NCI-H748 (cell line): ENCODE results near the gene NLRP1.

Experiments
- DNase-seq: peaks from one replicate; lab custom pipeline; 2025; ENCODE audit not compliant: unreplicated experiment; lab: John Stamatoyannopoulos, UW

The NLRP1 gene

DNA sequence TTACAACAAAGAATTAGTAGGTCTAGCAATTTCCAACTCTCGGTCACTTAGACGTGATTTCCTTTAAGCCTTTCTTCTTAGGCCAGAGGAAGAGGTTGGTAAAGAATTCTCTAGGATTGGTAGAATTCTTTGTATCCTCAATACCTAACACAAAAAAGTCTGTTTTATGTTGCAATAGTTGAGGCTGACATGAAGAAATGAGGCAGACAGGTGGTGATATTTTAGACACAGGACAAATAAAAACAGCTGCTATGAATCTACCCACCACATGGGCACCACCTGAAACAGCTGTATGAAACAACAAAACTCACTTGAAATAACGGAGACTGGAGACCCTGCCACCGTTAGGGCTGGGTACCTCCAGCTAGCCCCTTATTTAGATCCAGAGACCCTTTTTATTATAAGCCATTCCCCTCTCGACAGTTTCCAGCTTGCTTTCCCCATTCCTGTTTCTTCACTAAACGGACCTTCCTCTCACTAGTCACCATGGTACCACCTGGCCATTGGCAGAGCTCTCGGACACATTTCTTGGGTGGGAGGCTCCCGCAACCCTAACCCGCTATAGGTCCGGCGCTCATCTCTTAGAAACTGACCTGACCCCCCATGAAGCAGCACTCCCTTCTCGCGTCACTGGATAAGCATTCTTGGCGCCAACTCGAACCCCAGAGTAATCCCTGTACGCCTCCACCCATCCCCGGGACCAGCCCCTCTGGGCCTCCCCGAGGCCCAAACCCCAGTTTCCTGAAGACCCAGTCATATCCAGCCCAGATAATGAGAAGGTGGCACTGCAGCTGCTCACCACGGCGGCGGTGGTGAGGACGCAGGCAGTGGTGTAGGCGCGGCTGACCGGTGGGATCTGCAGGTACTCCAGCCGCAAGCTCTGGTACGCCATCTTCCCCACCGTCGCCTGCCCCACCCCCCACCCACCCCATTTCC lies 98.8 kb downstream of the NLRP1 start, which contains the start of gene DERL2:
Gene DERL2, minus strand, starts transcription at position 909 of the 936 bp plus-strand sequence. Its CDS starts 17 bp downstream, at position 892.
- DNase-seq, result peak; percentile 80

DNA sequence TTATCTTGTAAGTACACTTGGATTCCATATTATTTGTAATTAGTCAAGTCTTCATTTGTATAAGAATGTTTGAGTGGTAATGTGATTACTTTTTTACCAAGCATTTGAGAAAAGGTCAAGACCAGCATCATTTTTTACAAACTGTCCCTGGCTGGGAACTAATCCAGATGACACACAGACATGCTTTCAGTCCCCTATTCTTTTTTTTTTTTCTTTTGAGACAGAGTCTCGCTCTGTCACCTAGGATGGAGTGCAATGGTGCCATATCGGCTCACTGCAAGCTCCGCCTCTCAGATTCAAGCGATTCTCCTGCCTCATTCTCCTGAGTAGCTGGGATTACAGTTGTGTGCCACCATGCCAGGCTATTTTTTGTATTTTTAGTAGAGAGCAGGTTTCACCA lies 102.9 kb downstream of the NLRP1 start:
- DNase-seq, result no peak

DNA sequence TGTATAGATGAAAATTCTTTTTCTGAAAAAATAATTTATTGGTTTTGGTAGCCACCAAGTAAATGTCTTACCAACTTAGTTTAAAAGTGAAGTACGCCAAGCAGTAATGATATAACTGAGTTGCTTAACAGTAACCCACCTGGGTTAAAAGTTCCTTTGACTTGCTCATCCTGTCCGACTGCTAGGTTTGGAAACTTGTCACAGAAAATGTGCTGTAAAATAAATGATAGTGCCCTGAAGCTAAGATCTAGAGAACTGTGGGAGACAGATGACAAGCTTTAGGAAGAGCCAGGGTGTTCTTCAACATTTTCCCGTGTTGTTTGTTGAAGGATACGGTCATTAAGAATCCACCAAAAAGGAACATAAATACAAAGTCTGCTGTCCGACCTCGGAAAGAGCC lies 103.3 kb downstream of the NLRP1 start:
- DNase-seq, result no peak

DNA sequence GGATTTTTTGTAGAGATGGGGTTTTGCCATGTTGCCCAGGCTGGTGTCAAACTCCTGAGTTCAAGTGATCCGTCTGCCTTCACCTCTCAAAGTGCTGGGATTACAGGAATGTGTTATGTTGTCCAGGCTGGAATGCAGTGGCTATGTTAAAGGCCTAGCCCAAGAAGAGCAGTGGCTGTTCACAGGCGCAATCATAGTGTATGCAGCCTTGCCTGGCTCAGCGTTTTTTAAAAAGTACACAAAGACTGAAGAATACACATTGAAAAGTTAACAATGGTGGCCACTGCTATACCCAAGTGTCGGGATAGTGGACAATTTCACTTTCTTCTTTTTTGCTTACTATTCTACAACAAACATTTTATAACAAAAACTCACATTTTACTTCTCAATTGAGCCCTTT lies 105.3 kb downstream of the NLRP1 start:
- DNase-seq, result no peak

DNA sequence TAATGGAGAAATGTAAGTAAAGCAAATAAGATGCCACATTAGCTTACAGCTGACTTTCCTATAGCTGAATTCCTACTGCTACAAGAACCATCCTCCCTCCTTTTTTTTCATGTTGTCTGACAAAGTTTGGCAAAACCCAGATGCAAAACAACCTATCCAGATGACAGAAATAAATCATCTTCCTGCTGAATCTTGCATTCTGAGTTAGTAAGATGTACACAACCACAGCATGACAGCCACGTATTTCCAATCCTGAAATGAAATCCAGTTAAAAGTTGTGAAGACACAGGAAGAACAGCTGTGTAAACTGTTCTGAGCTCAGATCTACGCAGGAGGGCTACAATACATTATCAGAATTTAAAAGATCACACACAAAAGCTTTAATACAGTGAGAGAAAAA lies 110.4 kb downstream of the NLRP1 start:
- DNase-seq, result no peak

DNA sequence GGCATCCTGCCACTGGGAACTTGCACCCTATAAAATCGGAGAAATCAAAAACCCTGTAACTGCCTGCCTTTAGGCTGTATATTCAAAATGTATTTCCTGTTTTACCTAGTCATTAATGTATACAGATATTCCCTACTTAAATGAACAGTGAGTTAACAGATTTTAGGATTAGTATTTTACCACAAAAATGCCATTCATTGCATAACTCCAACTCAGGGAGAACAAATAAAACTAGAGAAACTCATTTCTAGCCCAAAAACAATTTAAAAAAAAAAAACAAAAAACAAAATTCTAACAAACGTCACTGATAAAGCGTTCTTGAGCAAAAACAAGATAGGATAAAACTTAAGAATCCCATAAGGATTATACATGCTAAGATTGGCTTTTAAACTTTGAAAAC lies 111.8 kb downstream of the NLRP1 start:
- DNase-seq, result no peak

DNA sequence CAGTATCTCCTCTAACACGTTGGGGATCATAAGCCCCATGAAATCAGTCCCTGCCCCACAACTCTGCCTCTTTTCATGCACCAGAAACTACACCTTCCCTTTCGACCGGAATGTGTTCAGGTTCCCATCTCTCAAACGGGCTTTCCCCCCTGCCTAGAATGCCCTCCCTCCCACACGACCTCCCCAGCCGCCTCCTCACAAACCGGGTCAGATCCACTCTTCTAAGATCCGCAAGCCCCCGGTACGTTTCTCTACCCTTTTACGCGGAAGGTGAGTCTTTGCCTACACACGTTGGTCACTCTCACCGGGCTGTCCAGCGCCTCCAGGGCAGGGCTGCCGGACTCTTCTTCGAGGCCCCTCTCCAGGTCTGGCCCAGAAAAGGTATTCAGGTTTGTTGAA lies 116.2 kb downstream of the NLRP1 start:
- DNase-seq, result peak; percentile 55

DNA sequence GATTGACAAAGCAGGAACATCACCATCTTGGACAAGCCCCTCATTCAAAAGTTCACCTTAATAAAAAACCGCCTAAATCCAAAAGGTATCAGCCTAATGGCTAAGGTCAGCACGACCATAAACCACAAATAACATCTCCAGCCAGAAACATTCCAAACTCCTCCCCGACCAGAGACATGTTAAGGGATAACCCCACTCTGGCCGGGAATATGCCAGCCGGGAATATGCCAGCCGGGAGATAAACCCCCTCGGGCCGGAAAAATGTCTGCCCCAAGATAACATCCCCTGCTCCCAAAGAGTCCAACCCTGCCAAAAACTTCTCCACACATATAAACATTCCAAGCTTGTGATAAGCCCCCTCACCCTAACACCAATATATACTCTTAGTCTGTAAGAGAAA lies 116.9 kb downstream of the NLRP1 start:
- DNase-seq, result no peak

DNA sequence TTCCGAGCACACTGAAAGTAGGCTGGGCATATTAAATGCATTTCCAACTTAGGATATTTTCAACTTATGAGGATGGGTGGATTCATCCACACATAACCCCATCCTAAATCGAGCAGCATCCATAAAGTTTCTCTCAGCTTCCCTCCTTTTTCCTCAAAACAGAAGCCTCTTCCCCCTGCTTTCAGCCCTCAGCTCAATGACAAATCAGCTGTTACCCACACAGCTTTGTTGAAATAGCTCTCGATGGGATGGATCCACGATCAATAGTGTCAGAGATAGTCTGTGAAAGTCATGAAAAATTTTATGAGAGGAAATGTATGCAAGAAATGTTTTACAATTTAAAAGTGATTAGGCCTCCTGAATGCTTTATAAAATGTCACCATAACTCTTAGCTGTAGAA lies 118.0 kb downstream of the NLRP1 start:
- DNase-seq, result no peak

GRCh38 chr17:5464717-5465507 lies 119.4 kb downstream of the NLRP1 start:
- no peak for DNase-seq
